ENCODE results near the gene SGTA.
"Not testable (repeated sequence)": the region's sequence is repeated elsewhere in the genome, so short reads cannot be mapped to it uniquely, and the experiment has no call there.

The SGTA gene

GRCh38 chr19:2782936-2783780, at the start of gene SGTA:
SGTA (minus strand) TSS chr19:2783273; CDS start chr19:2769068, 14,205 bp downstream.
- in situ Hi-C loops (cut with MboI; ENCODE audit: low sequenced_read_pairs), result no loop called here

- in situ Hi-C loops (cut with MboI; ENCODE audit: low sequenced_read_pairs), result loop anchor here (25.0 kb wide), 1 partner anchor 109 kb away; the partner anchor contains the start of gene ZNF77
Observed at GRCh38 chr19:2827840-2828489, 44.9 kb upstream of the SGTA start.

- in situ Hi-C loops (cut with MboI; ENCODE audit: low sequenced_read_pairs), result loop anchor here (25.0 kb wide), 1 partner anchor 110 kb away; the partner anchor contains the start of gene ZNF77
Observed at GRCh38 chr19:2827022-2827421, 43.9 kb upstream of the SGTA start.

GRCh38 chr19:2824129-2824528, 41.1 kb upstream of the SGTA start:
- in situ Hi-C loops (cut with MboI; ENCODE audit: low sequenced_read_pairs), result no loop called here

- in situ Hi-C loops (cut with MboI; ENCODE audit: low sequenced_read_pairs), result no loop called here
Observed at GRCh38 chr19:2823646-2824045, 40.6 kb upstream of the SGTA start.

GRCh38 chr19:2822846-2823245, 39.8 kb upstream of the SGTA start:
- in situ Hi-C loops (cut with MboI; ENCODE audit: low sequenced_read_pairs), result no loop called here

- in situ Hi-C loops (cut with MboI; ENCODE audit: low sequenced_read_pairs), result no loop called here
Observed at GRCh38 chr19:2820112-2820702, 37.1 kb upstream of the SGTA start.

- in situ Hi-C loops (cut with MboI; ENCODE audit: low sequenced_read_pairs), result no loop called here
Observed at GRCh38 chr19:2819540-2820111, 36.6 kb upstream of the SGTA start, which contains the start of gene ZNF554. ZNF554 (plus strand) TSS chr19:2819868; CDS start chr19:2820072, 204 bp downstream.

GRCh38 chr19:2817237-2817829, 34.3 kb upstream of the SGTA start:
- in situ Hi-C loops (cut with MboI; ENCODE audit: low sequenced_read_pairs), result not testable (repeated sequence)

- in situ Hi-C loops (cut with MboI; ENCODE audit: low sequenced_read_pairs), result no loop called here
Observed at GRCh38 chr19:2816641-2817040, 33.6 kb upstream of the SGTA start.

GRCh38 chr19:2815923-2816322, 32.9 kb upstream of the SGTA start:
- in situ Hi-C loops (cut with MboI; ENCODE audit: low sequenced_read_pairs), result no loop called here

GRCh38 chr19:2815191-2815614, 32.1 kb upstream of the SGTA start:
- in situ Hi-C loops (cut with MboI; ENCODE audit: low sequenced_read_pairs), result no loop called here

- in situ Hi-C loops (cut with MboI; ENCODE audit: low sequenced_read_pairs), result no loop called here
Observed at GRCh38 chr19:2814426-2814825, 31.4 kb upstream of the SGTA start.

- in situ Hi-C loops (cut with MboI; ENCODE audit: low sequenced_read_pairs), result no loop called here
Observed at GRCh38 chr19:2813235-2814160, 30.4 kb upstream of the SGTA start.

- in situ Hi-C loops (cut with MboI; ENCODE audit: low sequenced_read_pairs), result no loop called here
Observed at GRCh38 chr19:2812414-2813234, 29.6 kb upstream of the SGTA start.

- in situ Hi-C loops (cut with MboI; ENCODE audit: low sequenced_read_pairs), result no loop called here
Observed at GRCh38 chr19:2811735-2812413, 28.8 kb upstream of the SGTA start.

GRCh38 chr19:2811221-2811722, 28.2 kb upstream of the SGTA start:
- in situ Hi-C loops (cut with MboI; ENCODE audit: low sequenced_read_pairs), result no loop called here
